GM19397 (cell line): Measurements from ENCODE around the gene ZNF385A.

Experiments used
- ATAC-seq: cut with Tn5 transposase; IDR thresholded peaks from one replicate; pipeline ENCODE4 v1.9.1; 2021; ENCODE audit warnings: mild to moderate bottlenecking, moderate library complexity; ENCODE audit not compliant: unreplicated experiment

The ZNF385A gene

GRCh38 chr12:54384591-54385041, at the start of gene ZNF385A:
Gene ZNF385A, minus strand, starts transcription at chr12:54384733. Its CDS starts 219 bp downstream, at chr12:54384514.
- ATAC-seq, result no peak

GRCh38 chr12:54432815-54433164, 48.3 kb upstream of the ZNF385A start:
- ATAC-seq, result no peak

GRCh38 chr12:54431911-54432814, 47.6 kb upstream of the ZNF385A start:
- no peak for ATAC-seq

- no peak for ATAC-seq
Measured at GRCh38 chr12:54430471-54431069, 46.0 kb upstream of the ZNF385A start.

GRCh38 chr12:54429014-54429471, 44.5 kb upstream of the ZNF385A start:
- ATAC-seq, result no peak

- no peak for ATAC-seq
Measured at GRCh38 chr12:54428050-54429013, 43.8 kb upstream of the ZNF385A start.

- no peak for ATAC-seq
Measured at GRCh38 chr12:54427106-54427505, 42.6 kb upstream of the ZNF385A start.

- no peak for ATAC-seq
Measured at GRCh38 chr12:54426690-54427089, 42.2 kb upstream of the ZNF385A start.

- ATAC-seq, result no peak
Measured at GRCh38 chr12:54425702-54426101, 41.2 kb upstream of the ZNF385A start.

GRCh38 chr12:54424224-54424623, 39.7 kb upstream of the ZNF385A start:
- no peak for ATAC-seq

GRCh38 chr12:54423816-54424150, 39.2 kb upstream of the ZNF385A start:
- no peak for ATAC-seq

- no peak for ATAC-seq
Measured at GRCh38 chr12:54421879-54422250, 37.3 kb upstream of the ZNF385A start.

GRCh38 chr12:54421175-54421878, 36.8 kb upstream of the ZNF385A start:
- ATAC-seq, result no peak

- no peak for ATAC-seq
Measured at GRCh38 chr12:54420766-54421144, 36.2 kb upstream of the ZNF385A start.

GRCh38 chr12:54419088-54419887, 34.8 kb upstream of the ZNF385A start, which contains the start of gene ITGA5:
Gene ITGA5, minus strand, starts transcription at chr12:54419266. Its CDS starts 68 bp downstream, at chr12:54419198.
- no peak for ATAC-seq

- no peak for ATAC-seq
Measured at GRCh38 chr12:54418441-54419087, 34.0 kb upstream of the ZNF385A start.

- no peak for ATAC-seq
Measured at GRCh38 chr12:54417712-54418440, 33.3 kb upstream of the ZNF385A start.
